Measurements from ENCODE around the gene VAMP1. TPM values are rescaled to one million over a fixed set of nuclear protein-coding genes. Genes with fewer than 3 reads are reported as not detected.
A peak's percentile ranks its signal among the peaks of the same experiment; 100 is the strongest.
"Not testable (repeated sequence)": the region's sequence is repeated elsewhere in the genome, so short reads cannot be mapped to it uniquely, and the experiment has no call there.

VAMP1 gene
- total RNA-seq, 1 experiment from 2014 or later = 11.2 TPM

DNA sequence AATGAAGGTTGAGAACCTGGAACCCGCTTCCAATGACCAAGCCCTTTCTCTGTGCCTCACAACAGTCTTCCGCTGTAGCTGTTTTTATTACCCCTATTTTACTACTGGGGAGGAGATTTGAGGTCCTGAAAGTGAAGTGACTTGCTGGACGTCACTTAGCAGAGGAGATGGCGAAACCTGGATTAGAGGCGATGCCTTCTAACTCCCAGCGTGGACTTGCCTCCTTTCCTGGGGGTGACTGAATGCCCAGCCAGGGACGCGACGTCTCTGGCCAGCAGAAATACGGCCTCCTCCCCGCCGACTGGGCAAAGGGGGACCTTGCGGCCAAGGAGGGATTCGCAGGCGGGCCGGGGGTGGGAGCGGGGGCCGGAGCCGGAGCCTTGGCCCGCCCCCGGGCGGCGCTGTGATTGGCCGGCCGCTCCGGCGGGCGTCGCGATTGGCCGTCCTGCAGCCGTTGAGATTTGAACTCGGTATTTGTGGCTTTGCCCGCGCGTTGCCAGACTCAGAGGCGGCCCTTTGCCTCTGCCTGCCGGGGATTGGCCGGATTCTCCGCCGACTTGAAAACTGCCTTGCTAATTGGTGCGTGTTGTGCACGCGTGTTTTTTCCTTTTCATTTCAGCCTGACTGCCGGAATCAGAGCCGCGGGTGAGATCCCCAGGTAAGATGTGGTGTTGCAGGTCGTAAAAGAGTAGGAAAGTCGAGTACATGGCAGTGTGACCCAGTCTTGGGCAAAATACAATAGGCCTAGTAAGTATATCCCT is 23.2 kb upstream of the VAMP1 start, which contains the start of gene NCAPD2:
Gene NCAPD2 (plus strand): TSS at position 606 of the 761 bp plus-strand sequence. CDS start 997 bp downstream, outside the sequence.
- POLR2A ChIA-PET = interaction anchor here (0.6 to 0.7 kb wide), 2 partner anchors 40 to 271 kb away, joined by 3 to 4 read pairs; partner anchors contain the start of gene GAPDH
- no peak for TF ChIP-seq TCF7L2 (IDR thresholded peaks at IDR 0.05; ENCODE audit: low read depth, low read length)
- peak; percentile 48; the same call in 1 of the 2 replicates for TF ChIP-seq POLR2AphosphoS5 (IDR thresholded peaks at IDR 0.05; ENCODE audit: low read depth, low read length)
- TF ChIP-seq SIN3A (IDR thresholded peaks at IDR 0.05; ENCODE audit: borderline replicate concordance, insufficient read depth, low read depth, low read length) = peak; percentile 76
- peak within 1 kb of the TSS; percentile 98 for H3K27ac ChIP-seq (ENCODE audit: low read length)
- peak; percentile 93 for ATAC-seq
- CTCF ChIA-PET = no interaction called here
- peaks cover 23% of the 10 kb centered on the region for H3K36me3 ChIP-seq (ENCODE audit: control insufficient read depth, insufficient read depth, low read length)
- H3K9me3 ChIP-seq (ENCODE audit: control insufficient read depth, insufficient read depth, low read depth, low read length) = no peaks in the 10 kb centered on the region
- in situ Hi-C loops (cut with HindIII; ENCODE audit: low pct_unique_long_range_greater_than_20kb, low sequenced_read_pairs) = no loop called here
- peaks cover 17% of the 10 kb centered on the region for H3K4me1 ChIP-seq (ENCODE audit: control insufficient read depth, insufficient read depth, low read length)
- DNase-seq (ENCODE audit: low read depth, low spot score) = peak; percentile 68
- intact Hi-C loops (cut with micrococcal nuclease; ENCODE audit: unreplicated experiment) = no loop called here
- H3K27me3 ChIP-seq (ENCODE audit: control insufficient read depth, insufficient read depth, low read length) = no peaks in the 10 kb centered on the region
- peak within 1 kb of the TSS; percentile 94 to 95 for H3K4me3 ChIP-seq (ENCODE audit: low read depth in 2 of 2, low read length in 2 of 2)
- no TSS peak for BruUV-seq (replicated peaks)

DNA sequence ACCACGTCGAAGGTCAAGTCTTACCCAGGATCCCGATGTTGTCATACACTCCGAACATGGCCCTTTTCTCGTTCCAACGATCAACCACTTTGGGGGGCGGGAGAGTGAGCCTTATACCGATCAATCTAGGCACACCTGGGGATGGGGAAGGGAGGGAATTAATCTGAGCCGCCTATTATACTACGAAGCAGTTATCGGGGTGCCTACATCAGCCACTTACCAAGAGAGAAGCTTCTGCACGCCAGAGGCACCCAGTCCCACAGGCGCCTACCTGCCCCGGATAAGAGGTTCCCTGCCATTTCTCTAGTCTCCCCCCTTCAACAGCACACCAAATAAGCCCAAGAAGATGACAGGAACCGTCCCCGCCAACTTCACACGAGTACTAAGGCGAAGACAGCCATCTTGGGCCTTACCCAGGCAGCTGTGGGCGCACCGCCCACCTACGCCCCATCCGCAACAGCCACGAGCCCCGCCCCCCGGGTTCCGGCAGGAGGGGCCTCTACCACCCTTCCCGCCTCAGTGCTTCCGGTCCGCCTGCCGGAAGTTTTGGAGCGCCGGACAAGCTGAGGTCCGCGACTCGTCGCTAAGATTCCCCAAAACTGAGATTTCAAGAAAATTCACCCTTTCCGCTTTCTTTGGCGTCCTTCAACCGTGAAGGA is 22.5 kb upstream of the VAMP1 start, which contains the start of gene MRPL51:
Gene MRPL51 (minus strand): TSS at position 425 of the 659 bp plus-strand sequence. CDS start 126 bp downstream, at position 299.
- DNase-seq (ENCODE audit: low read depth, low spot score) = peak; percentile 73
- ChIA-PET POLR2A (interaction anchor here (0.6 to 0.7 kb wide), 2 partner anchors 41 to 270 kb away, joined by 3 to 4 read pairs; partner anchors contain the start of gene GAPDH), CTCF (no interaction called here)
- no peaks in the 10 kb centered on the region for H3K27me3 ChIP-seq (ENCODE audit: control insufficient read depth, insufficient read depth, low read length)
- in situ Hi-C loops (cut with HindIII; ENCODE audit: low pct_unique_long_range_greater_than_20kb, low sequenced_read_pairs) (no loop called here), intact Hi-C loops (cut with micrococcal nuclease; ENCODE audit: unreplicated experiment) (no loop called here)
- peaks cover 20% of the 10 kb centered on the region for H3K36me3 ChIP-seq (ENCODE audit: control insufficient read depth, insufficient read depth, low read length)
- TF ChIP-seq POLR2AphosphoS5 (IDR thresholded peaks at IDR 0.05; ENCODE audit: low read depth, low read length) (peak; percentile 84), TCF7L2 (IDR thresholded peaks at IDR 0.05; ENCODE audit: low read depth, low read length) (no peak; the same call in 1 of the 2 replicates)
- TF ChIP-seq, protein P1, sequence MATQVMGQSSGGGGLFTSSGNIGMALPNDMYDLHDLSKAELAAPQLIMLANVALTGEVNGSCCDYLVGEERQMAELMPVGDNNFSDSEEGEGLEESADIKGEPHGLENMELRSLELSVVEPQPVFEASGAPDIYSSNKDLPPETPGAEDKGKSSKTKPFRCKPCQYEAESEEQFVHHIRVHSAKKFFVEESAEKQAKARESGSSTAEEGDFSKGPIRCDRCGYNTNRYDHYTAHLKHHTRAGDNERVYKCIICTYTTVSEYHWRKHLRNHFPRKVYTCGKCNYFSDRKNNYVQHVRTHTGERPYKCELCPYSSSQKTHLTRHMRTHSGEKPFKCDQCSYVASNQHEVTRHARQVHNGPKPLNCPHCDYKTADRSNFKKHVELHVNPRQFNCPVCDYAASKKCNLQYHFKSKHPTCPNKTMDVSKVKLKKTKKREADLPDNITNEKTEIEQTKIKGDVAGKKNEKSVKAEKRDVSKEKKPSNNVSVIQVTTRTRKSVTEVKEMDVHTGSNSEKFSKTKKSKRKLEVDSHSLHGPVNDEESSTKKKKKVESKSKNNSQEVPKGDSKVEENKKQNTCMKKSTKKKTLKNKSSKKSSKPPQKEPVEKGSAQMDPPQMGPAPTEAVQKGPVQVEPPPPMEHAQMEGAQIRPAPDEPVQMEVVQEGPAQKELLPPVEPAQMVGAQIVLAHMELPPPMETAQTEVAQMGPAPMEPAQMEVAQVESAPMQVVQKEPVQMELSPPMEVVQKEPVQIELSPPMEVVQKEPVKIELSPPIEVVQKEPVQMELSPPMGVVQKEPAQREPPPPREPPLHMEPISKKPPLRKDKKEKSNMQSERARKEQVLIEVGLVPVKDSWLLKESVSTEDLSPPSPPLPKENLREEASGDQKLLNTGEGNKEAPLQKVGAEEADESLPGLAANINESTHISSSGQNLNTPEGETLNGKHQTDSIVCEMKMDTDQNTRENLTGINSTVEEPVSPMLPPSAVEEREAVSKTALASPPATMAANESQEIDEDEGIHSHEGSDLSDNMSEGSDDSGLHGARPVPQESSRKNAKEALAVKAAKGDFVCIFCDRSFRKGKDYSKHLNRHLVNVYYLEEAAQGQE (IDR thresholded peaks at IDR 0.05; ENCODE audit: insufficient read depth in 1 of 2, low read depth in 2 of 2, low read length in 1 of 2) = no peak; a peak in 1 of 4 replicates
- TF ChIP-seq, protein P2, sequence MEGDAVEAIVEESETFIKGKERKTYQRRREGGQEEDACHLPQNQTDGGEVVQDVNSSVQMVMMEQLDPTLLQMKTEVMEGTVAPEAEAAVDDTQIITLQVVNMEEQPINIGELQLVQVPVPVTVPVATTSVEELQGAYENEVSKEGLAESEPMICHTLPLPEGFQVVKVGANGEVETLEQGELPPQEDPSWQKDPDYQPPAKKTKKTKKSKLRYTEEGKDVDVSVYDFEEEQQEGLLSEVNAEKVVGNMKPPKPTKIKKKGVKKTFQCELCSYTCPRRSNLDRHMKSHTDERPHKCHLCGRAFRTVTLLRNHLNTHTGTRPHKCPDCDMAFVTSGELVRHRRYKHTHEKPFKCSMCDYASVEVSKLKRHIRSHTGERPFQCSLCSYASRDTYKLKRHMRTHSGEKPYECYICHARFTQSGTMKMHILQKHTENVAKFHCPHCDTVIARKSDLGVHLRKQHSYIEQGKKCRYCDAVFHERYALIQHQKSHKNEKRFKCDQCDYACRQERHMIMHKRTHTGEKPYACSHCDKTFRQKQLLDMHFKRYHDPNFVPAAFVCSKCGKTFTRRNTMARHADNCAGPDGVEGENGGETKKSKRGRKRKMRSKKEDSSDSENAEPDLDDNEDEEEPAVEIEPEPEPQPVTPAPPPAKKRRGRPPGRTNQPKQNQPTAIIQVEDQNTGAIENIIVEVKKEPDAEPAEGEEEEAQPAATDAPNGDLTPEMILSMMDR (IDR thresholded peaks at IDR 0.05) = no peak
- peak; percentile 95 for ATAC-seq
- H3K9me3 ChIP-seq (ENCODE audit: control insufficient read depth, insufficient read depth, low read depth, low read length) = no peaks in the 10 kb centered on the region
- no TSS peak for BruUV-seq (replicated peaks)
- peak within 1 kb of the TSS; percentile 98 for H3K27ac ChIP-seq (ENCODE audit: low read length)
- H3K4me3 ChIP-seq (ENCODE audit: low read depth in 2 of 2, low read length in 2 of 2) = peak within 1 kb of the TSS; percentile 94 to 95
- peaks cover 17% of the 10 kb centered on the region for H3K4me1 ChIP-seq (ENCODE audit: control insufficient read depth, insufficient read depth, low read length)

DNA sequence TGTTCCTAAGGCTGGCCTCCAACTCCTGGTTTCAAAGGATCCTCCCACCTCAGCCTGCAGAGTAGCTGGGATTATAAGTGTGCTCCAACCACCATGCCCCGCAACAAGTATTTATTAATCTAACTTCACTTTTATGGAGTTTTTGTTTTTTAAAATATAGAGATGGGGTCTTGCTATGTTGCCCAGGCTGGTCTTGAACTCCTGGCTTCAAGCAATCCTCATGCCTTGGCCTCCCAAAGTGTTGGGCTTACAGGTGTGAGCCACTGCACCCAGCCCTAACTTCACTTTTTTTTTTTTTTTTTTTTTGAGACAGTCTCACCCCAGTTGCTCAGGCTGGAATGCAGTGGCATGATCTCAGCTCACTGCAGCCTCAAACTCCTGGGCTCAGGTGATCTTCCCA is 20.2 kb upstream of the VAMP1 start:
- DNase-seq (ENCODE audit: low read depth, low spot score); H3K27ac ChIP-seq (ENCODE audit: low read length); intact Hi-C loops (cut with micrococcal nuclease; ENCODE audit: unreplicated experiment); BruUV-seq (replicated peaks); in situ Hi-C loops (cut with HindIII; ENCODE audit: low pct_unique_long_range_greater_than_20kb, low sequenced_read_pairs); H3K9me3 ChIP-seq (ENCODE audit: control insufficient read depth, insufficient read depth, low read depth, low read length); H3K4me3 ChIP-seq (ENCODE audit: low read depth in 2 of 2, low read length in 2 of 2); CTCF ChIA-PET; H3K27me3 ChIP-seq (ENCODE audit: control insufficient read depth, insufficient read depth, low read length); ATAC-seq: not testable (repeated sequence)
- H3K4me1 ChIP-seq (ENCODE audit: control insufficient read depth, insufficient read depth, low read length) = peaks cover 17% of the 10 kb centered on the region
- POLR2A ChIA-PET = interaction anchor here (0.6 kb wide), 1 partner anchor 154 kb away, joined by 10 read pairs; no protein-coding TSS in a partner anchor
- peaks cover 17% of the 10 kb centered on the region for H3K36me3 ChIP-seq (ENCODE audit: control insufficient read depth, insufficient read depth, low read length)

Data from Panc1 (cell line).